Osteoblast (primary cell): ENCODE results near the gene RNFT2. TPM values are rescaled to one million over a fixed set of nuclear protein-coding genes. Genes with fewer than 3 reads are reported as not detected.

Source experiments
- DNase-seq: peaks from one replicate; pipeline ENCODE4 v3.0.0; 2011; ENCODE audit warnings: low spot score, mixed read lengths; ENCODE audit not compliant: insufficient read length; ENCODE audit errors: missing footprints
- H2AFZ ChIP-seq: 2 replicates; pipeline ENCODE4 v1.6.0; 2011; ENCODE audit warnings: mild to moderate bottlenecking, low read length
- H3K27ac ChIP-seq: 2 replicates; pipeline ENCODE4 v1.5.1; 2011; ENCODE audit warnings: mild to moderate bottlenecking, low read depth, low read length, moderate library complexity
- H3K27me3 ChIP-seq: 2 replicates; pipeline ENCODE4 v1.6.0; 2012; ENCODE audit warnings: mild to moderate bottlenecking, control low read depth, inconsistent platforms, low read length, moderate library complexity; ENCODE audit not compliant: insufficient read depth
- H3K36me3 ChIP-seq: 2 replicates; pipeline ENCODE4 v1.5.1; 2011; ENCODE audit warnings: mild to moderate bottlenecking, low read length, control low read depth, moderate library complexity; ENCODE audit not compliant: insufficient read depth
- H3K4me1 ChIP-seq: 2 replicates; pipeline ENCODE4 v1.5.1; 2011; ENCODE audit warnings: mild to moderate bottlenecking, low read length, control low read depth, moderate library complexity; ENCODE audit not compliant: insufficient read depth
- H3K4me2 ChIP-seq: 2 replicates; pipeline ENCODE4 v1.6.0; 2011; ENCODE audit warnings: mild to moderate bottlenecking, low read length; ENCODE audit not compliant: insufficient read depth
- H3K4me3 ChIP-seq: fragments of 200-600 bp; sonication (generic); 3 replicates; pipeline ENCODE4 v1.5.1; 2012; ENCODE audit warnings: mild to moderate bottlenecking, low read length, inconsistent platforms; ENCODE audit not compliant: insufficient read depth
- H3K79me2 ChIP-seq: 2 replicates; pipeline ENCODE4 v1.6.0; 2012; ENCODE audit warnings: mild to moderate bottlenecking, low read length, control low read depth, inconsistent platforms; ENCODE audit not compliant: insufficient read depth
- H3K9me3 ChIP-seq: 2 replicates; pipeline ENCODE4 v1.5.1; 2011; ENCODE audit warnings: low read depth, low read length, control low read depth
- H4K20me1 ChIP-seq: 2 replicates; pipeline ENCODE4 v1.6.0; 2012; ENCODE audit warnings: mild to moderate bottlenecking, low read length, control low read depth; ENCODE audit not compliant: insufficient read depth
- CTCF ChIP-seq: IDR thresholded peaks from 2 replicates; pipeline ENCODE4 v1.5.1; 2011; ENCODE audit warnings: mild to moderate bottlenecking, low read depth, low read length, moderate library complexity; ENCODE audit errors: extremely low read depth
- total RNA-seq: library from RNA; depleted of rRNA; stranded (reverse); fragments of >200 nt; gene quantifications from 2 replicates; pipeline ENCODE4 v1.2.3, GENCODE V29; 2012

Gene RNFT2
- total RNA-seq, 1 donor, result 3.3 TPM

GRCh38 chr12:116766285-116766684 is 28.2 kb downstream of the RNFT2 start:
- H3K27me3 ChIP-seq, result no peaks in the 10 kb centered on the region
- H3K79me2 ChIP-seq, result no peaks in the 10 kb centered on the region
- no peaks in the 10 kb centered on the region for H4K20me1 ChIP-seq
- no peaks in the 10 kb centered on the region for H3K36me3 ChIP-seq
- no peaks in the 10 kb centered on the region for H3K9me3 ChIP-seq
- H3K4me3 ChIP-seq, result no peak overlapping the region
- H3K4me2 ChIP-seq, result no peak overlapping the region
- H3K27ac ChIP-seq, result no peak overlapping the region
- H3K4me1 ChIP-seq, result no peaks in the 10 kb centered on the region
- DNase-seq, result no peak
- H2AFZ ChIP-seq, result no peak overlapping the region
- TF ChIP-seq CTCF, result no peak

DNA sequence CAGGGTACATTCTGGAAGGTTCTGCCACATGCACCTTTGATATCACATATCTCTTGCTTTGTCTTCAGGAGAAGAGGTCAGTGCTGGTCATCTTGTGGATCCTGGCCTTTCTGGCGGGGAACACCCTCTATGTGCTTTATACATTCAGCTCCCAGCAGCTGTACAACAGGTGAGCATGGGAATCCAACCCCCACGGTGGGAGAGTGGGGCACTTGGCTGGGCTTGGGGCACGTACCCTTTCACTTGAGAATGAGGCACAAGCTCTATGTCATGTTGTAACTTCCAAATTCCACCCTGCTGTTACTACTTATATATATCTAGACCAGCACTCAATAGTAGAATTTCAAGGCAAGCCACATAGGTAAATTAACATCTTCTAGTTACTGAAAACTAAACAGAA is 28.6 kb downstream of the RNFT2 start:
- Histone ChIP-seq H3K27me3 (no peaks in the 10 kb centered on the region), H2AFZ (no peak overlapping the region), H3K36me3 (no peaks in the 10 kb centered on the region), H4K20me1 (no peaks in the 10 kb centered on the region), H3K4me1 (no peaks in the 10 kb centered on the region), H3K9me3 (no peaks in the 10 kb centered on the region), H3K4me2 (no peak overlapping the region), H3K27ac (no peak overlapping the region), H3K79me2 (no peaks in the 10 kb centered on the region), H3K4me3 (no peak overlapping the region)
- TF ChIP-seq CTCF, result no peak
- peak; percentile 41 for DNase-seq

- Histone ChIP-seq H3K79me2 (no peaks in the 10 kb centered on the region), H3K27ac (no peak overlapping the region)
Measured at GRCh38 chr12:116771651-116772050, 33.5 kb downstream of the RNFT2 start.

DNA sequence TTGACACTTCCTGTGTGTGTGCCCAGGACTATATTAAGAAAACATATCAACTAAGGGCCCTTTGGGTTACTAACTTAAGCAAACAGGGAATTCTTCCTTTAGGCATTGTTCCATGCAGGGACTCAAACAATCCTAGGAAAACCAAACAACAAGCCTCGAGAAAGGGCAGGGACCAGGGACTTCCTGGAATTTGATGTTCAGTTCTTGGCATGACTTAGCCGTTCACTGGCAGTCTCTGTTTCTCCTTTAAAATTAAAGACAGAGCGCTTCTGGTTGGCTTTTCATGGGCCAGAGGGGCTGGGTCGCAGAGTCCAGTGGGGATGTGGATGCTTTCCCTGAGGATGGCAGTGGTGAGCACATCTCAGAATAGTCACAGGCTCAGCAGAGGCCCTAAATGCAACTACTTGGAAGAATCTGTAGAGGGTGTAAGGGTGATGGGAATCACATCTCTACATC is 35.2 kb downstream of the RNFT2 start:
- Histone ChIP-seq H3K4me3 (no peak overlapping the region), H3K36me3 (no peaks in the 10 kb centered on the region), H3K4me2 (no peak overlapping the region), H2AFZ (no peak overlapping the region), H3K9me3 (no peaks in the 10 kb centered on the region), H3K79me2 (no peaks in the 10 kb centered on the region), H4K20me1 (no peaks in the 10 kb centered on the region), H3K27me3 (no peaks in the 10 kb centered on the region), H3K4me1 (no peaks in the 10 kb centered on the region), H3K27ac (no peak overlapping the region)
- TF ChIP-seq CTCF, result peak; percentile 23
- DNase-seq, result peak; percentile 64

More at GRCh38 chr12:116771651-116772050, 33.5 kb downstream of the RNFT2 start:
- H3K4me2 ChIP-seq, result no peak overlapping the region
- no peaks in the 10 kb centered on the region for H3K4me1 ChIP-seq
- H2AFZ ChIP-seq, result no peak overlapping the region
- TF ChIP-seq CTCF, result no peak
- no peak overlapping the region for H3K4me3 ChIP-seq
- no peaks in the 10 kb centered on the region for H4K20me1 ChIP-seq
- no peak for DNase-seq
- no peaks in the 10 kb centered on the region for H3K36me3 ChIP-seq
- H3K27me3 ChIP-seq, result no peaks in the 10 kb centered on the region
- H3K9me3 ChIP-seq, result no peaks in the 10 kb centered on the region
